HG03457 (cell line): ENCODE measurements around the gene CREM.
A peak's percentile ranks its signal among the peaks of the same experiment; 100 is the strongest.
"Not testable (repeated sequence)": the region's sequence is repeated elsewhere in the genome, so short reads cannot be mapped to it uniquely, and the experiment has no call there.

Experiments used
- ATAC-seq: cut with Tn5 transposase; IDR thresholded peaks from one replicate; pipeline ENCODE4 v1.9.1; 2021; ENCODE audit warnings: moderate number of reproducible peaks; ENCODE audit not compliant: unreplicated experiment

The CREM gene

GRCh38 chr10:35126530-35127288 lies at the start of gene CREM:
TSS of gene CREM (plus strand) at chr10:35126846. CDS start at chr10:35137836, 10,990 bp downstream.
- ATAC-seq = peak; percentile 74

- ATAC-seq = no peak
Measured at GRCh38 chr10:35079265-35079664, 47.4 kb upstream of the CREM start.

- no peak for ATAC-seq
Measured at GRCh38 chr10:35079763-35080162, 46.9 kb upstream of the CREM start.

GRCh38 chr10:35080261-35080660 lies 46.4 kb upstream of the CREM start:
- not testable (repeated sequence) for ATAC-seq

- no peak for ATAC-seq
Measured at GRCh38 chr10:35083242-35083641, 43.4 kb upstream of the CREM start.

- no peak for ATAC-seq
Measured at GRCh38 chr10:35089611-35090161, 37.0 kb upstream of the CREM start.

- ATAC-seq = peak; percentile 81
Measured at GRCh38 chr10:35090162-35090954, 36.3 kb upstream of the CREM start, which contains the start of gene CUL2. TSS of gene CUL2 (minus strand) at chr10:35090341. CDS start at chr10:35071317, 19,024 bp downstream.

GRCh38 chr10:35091994-35092790 lies 34.5 kb upstream of the CREM start:
- ATAC-seq = no peak

- no peak for ATAC-seq
Measured at GRCh38 chr10:35092851-35093250, 33.8 kb upstream of the CREM start.

- ATAC-seq = no peak
Measured at GRCh38 chr10:35096312-35096711, 30.3 kb upstream of the CREM start.

GRCh38 chr10:35097510-35097909 lies 29.1 kb upstream of the CREM start:
- ATAC-seq = no peak

- ATAC-seq = no peak
Measured at GRCh38 chr10:35103882-35104281, 22.8 kb upstream of the CREM start.

GRCh38 chr10:35112571-35112970 lies 14.1 kb upstream of the CREM start:
- no peak for ATAC-seq

- no peak for ATAC-seq
Measured at GRCh38 chr10:35119378-35119777, 7.3 kb upstream of the CREM start.

GRCh38 chr10:35124540-35124939 lies 2.1 kb upstream of the CREM start:
- ATAC-seq = no peak

- no peak for ATAC-seq
Measured at GRCh38 chr10:35126062-35126529, 550 bp upstream of the CREM start.

- peak; percentile 8 for ATAC-seq
Measured at GRCh38 chr10:35127289-35127891, 744 bp downstream of the CREM start.

- ATAC-seq = no peak
Measured at GRCh38 chr10:35129185-35129674, 2.6 kb downstream of the CREM start.

- ATAC-seq = no peak
Measured at GRCh38 chr10:35130663-35131062, 4.0 kb downstream of the CREM start.

- ATAC-seq = no peak
Measured at GRCh38 chr10:35132727-35133126, 6.1 kb downstream of the CREM start.
